ENCODE results near the gene HNRNPA3.
"Not testable (repeated sequence)": the region's sequence is repeated elsewhere in the genome, so short reads cannot be mapped to it uniquely, and the experiment has no call there.

The HNRNPA3 gene

GRCh38 chr2:177212106-177212890 lies at the start of gene HNRNPA3:
Gene HNRNPA3 (plus strand): TSS chr2:177212794. CDS start chr2:177212800, 6 bp downstream.
- peak; percentile 98 for DNase-seq (ENCODE audit: low read depth, low spot score)

GRCh38 chr2:177164131-177164530 lies 48.5 kb upstream of the HNRNPA3 start:
- no peak for DNase-seq (ENCODE audit: low read depth, low spot score)

- DNase-seq (ENCODE audit: low read depth, low spot score): no peak
These were observed 48.0 kb upstream of the HNRNPA3 start for GRCh38 chr2:177164584-177165052.

- no peak for DNase-seq (ENCODE audit: low read depth, low spot score)
These were observed 47.5 kb upstream of the HNRNPA3 start for GRCh38 chr2:177165061-177165583.

- no peak for DNase-seq (ENCODE audit: low read depth, low spot score)
These were observed 46.6 kb upstream of the HNRNPA3 start for GRCh38 chr2:177165721-177166711.

GRCh38 chr2:177169810-177170514 lies 42.6 kb upstream of the HNRNPA3 start:
- no peak for DNase-seq (ENCODE audit: low read depth, low spot score)

- DNase-seq (ENCODE audit: low read depth, low spot score): no peak
These were observed 41.2 kb upstream of the HNRNPA3 start for GRCh38 chr2:177171418-177171865.

- no peak for DNase-seq (ENCODE audit: low read depth, low spot score)
These were observed 40.3 kb upstream of the HNRNPA3 start for GRCh38 chr2:177172034-177172880.

GRCh38 chr2:177174486-177174885 lies 38.1 kb upstream of the HNRNPA3 start:
- no peak for DNase-seq (ENCODE audit: low read depth, low spot score)

- no peak for DNase-seq (ENCODE audit: low read depth, low spot score)
These were observed 36.5 kb upstream of the HNRNPA3 start for GRCh38 chr2:177175917-177176668.

GRCh38 chr2:177178797-177179196 lies 33.8 kb upstream of the HNRNPA3 start:
- DNase-seq (ENCODE audit: low read depth, low spot score): no peak

GRCh38 chr2:177179227-177179626 lies 33.4 kb upstream of the HNRNPA3 start:
- DNase-seq (ENCODE audit: low read depth, low spot score): no peak

GRCh38 chr2:177179671-177180070 lies 32.9 kb upstream of the HNRNPA3 start:
- not testable (repeated sequence) for DNase-seq (ENCODE audit: low read depth, low spot score)

- DNase-seq (ENCODE audit: low read depth, low spot score): no peak
These were observed 32.2 kb upstream of the HNRNPA3 start for GRCh38 chr2:177180269-177181000.

- no peak for DNase-seq (ENCODE audit: low read depth, low spot score)
These were observed 28.7 kb upstream of the HNRNPA3 start for GRCh38 chr2:177183860-177184259.

- DNase-seq (ENCODE audit: low read depth, low spot score): no peak
These were observed 28.0 kb upstream of the HNRNPA3 start for GRCh38 chr2:177184606-177185005.

GRCh38 chr2:177186038-177186437 lies 26.6 kb upstream of the HNRNPA3 start:
- not testable (repeated sequence) for DNase-seq (ENCODE audit: low read depth, low spot score)

- DNase-seq (ENCODE audit: low read depth, low spot score): no peak
These were observed 24.8 kb upstream of the HNRNPA3 start for GRCh38 chr2:177187631-177188312.
